ENCODE data around the gene CHPF2. TPM values are rescaled to one million over a fixed set of nuclear protein-coding genes. Genes with fewer than 3 reads are reported as not detected.

CHPF2 gene
- total RNA-seq, 4 donors from 2014 or later, result 18.5 to 32.6 (median 31.2) TPM

DNA sequence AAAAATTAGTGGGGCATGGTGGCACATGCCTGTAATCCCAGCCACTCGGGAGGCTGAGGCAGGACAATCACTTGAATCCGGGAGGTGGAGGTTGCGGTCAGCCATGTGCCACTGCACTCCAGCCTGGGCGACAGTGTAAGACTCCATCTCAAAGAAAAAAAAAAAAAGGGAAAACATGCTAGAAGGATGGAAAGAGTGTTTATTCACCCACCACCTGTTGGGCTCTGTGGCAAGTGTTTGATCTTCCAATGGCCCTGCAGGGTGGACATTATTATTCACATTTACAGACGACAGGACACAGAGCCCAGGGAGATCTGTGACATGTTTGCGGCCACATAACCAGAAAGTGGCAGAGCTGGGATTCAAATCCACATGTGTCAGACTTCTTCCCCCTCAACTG is 49.4 kb downstream of the CHPF2 start:
- Histone ChIP-seq H3K36me3 (no peaks in the 10 kb centered on the region), H3K4me1 (peaks cover 0 to 5% of the 10 kb centered on the region in 2 donors), H3K27me3 (no peaks in the 10 kb centered on the region), H3K4me3 (no peak overlapping the region), H3K9me3 (no peaks in the 10 kb centered on the region), H3K27ac (no peak overlapping the region)
- intact Hi-C loops (cut with DNase I; ENCODE audit: low total_unique reads), result no loop called here
- TF ChIP-seq POLR2A (IDR thresholded peaks at IDR 0.05), result no peak
- TF ChIP-seq, protein P1, sequence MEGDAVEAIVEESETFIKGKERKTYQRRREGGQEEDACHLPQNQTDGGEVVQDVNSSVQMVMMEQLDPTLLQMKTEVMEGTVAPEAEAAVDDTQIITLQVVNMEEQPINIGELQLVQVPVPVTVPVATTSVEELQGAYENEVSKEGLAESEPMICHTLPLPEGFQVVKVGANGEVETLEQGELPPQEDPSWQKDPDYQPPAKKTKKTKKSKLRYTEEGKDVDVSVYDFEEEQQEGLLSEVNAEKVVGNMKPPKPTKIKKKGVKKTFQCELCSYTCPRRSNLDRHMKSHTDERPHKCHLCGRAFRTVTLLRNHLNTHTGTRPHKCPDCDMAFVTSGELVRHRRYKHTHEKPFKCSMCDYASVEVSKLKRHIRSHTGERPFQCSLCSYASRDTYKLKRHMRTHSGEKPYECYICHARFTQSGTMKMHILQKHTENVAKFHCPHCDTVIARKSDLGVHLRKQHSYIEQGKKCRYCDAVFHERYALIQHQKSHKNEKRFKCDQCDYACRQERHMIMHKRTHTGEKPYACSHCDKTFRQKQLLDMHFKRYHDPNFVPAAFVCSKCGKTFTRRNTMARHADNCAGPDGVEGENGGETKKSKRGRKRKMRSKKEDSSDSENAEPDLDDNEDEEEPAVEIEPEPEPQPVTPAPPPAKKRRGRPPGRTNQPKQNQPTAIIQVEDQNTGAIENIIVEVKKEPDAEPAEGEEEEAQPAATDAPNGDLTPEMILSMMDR (IDR thresholded peaks at IDR 0.05), result no peak
- no peak for DNase-seq

DNA sequence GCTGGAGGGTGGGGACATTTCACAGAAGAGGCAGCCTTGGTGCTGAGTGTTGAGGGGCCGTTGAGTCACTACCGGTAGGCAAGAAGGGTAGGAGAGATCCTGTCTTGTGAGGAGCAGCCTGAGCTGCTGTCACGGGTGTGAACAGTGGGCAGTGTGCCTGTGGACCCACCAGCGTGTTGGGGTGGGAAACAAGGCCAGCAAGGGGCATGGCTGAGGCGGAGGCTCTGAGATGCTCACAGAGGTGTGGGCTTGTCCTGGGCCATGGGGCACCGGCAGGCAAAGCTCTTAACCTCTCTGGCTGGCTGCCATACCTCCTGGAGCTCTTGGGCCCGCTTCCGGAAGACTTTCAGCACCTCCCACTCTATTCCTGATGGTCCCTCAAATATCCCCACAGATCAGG is 49.8 kb downstream of the CHPF2 start:
- no peak for DNase-seq

DNA sequence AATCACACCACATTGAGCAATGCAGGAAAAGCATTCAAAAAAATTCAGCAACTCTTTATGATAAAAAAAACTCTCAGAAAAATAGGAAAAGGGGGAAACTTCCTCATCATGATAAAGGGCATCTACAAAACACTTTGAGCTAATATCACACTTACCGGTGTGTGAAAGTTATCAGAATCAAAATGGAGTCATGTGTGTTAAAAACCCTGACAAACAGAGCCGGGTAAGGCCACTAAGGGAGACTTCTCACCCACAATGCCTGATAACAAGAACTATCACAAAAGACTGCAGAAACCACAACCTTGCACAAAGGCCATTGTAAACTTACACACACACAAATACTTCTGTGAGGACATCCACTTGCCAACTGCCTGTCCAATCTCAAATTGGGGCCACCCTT is 51.0 kb downstream of the CHPF2 start:
- Histone ChIP-seq H3K9me3 (no peaks in the 10 kb centered on the region), H3K4me1 (no peaks in the 10 kb centered on the region), H3K27me3 (no peaks in the 10 kb centered on the region), H3K36me3 (no peaks in the 10 kb centered on the region), H3K27ac (no peak overlapping the region), H3K4me3 (no peak overlapping the region)
- DNase-seq, result no peak
- TF ChIP-seq, protein P1 (IDR thresholded peaks at IDR 0.05), result no peak
- TF ChIP-seq POLR2A (IDR thresholded peaks at IDR 0.05), result no peak
- intact Hi-C loops (cut with DNase I; ENCODE audit: low total_unique reads), result no loop called here

More for the DNA sequence above, 49.8 kb downstream of the CHPF2 start:
- Histone ChIP-seq H3K9me3 (no peaks in the 10 kb centered on the region), H3K27me3 (no peaks in the 10 kb centered on the region), H3K36me3 (no peaks in the 10 kb centered on the region), H3K4me1 (peaks cover 0 to 5% of the 10 kb centered on the region in 2 donors), H3K27ac (no peak overlapping the region), H3K4me3 (no peak overlapping the region)
- TF ChIP-seq, protein P1 (IDR thresholded peaks at IDR 0.05), result no peak
- no peak for TF ChIP-seq POLR2A (IDR thresholded peaks at IDR 0.05)
- intact Hi-C loops (cut with DNase I; ENCODE audit: low total_unique reads), result no loop called here

DNA sequence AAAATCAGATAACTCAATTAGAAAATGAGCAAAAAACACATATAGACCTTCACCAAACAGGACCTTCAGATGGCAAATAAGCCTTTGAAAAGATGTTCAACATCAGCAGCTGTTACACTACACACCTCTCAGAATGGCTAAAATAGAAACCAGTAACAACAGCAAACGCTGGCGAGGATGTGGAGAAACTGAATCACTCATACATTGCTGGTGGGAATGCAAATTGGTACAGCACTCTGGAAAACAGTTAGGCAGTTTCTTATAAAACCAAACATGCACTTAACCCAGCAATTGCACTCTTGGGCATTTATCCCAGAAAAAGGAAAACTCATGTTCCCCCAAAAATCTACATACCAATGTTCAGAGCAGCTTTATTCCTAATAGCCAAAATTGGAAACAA is 53.9 kb downstream of the CHPF2 start:
- no peak overlapping the region for H3K27ac ChIP-seq

More for the DNA sequence above, 53.9 kb downstream of the CHPF2 start:
- H3K4me3 ChIP-seq, result no peak overlapping the region
- no peak for DNase-seq
- H3K9me3 ChIP-seq, result no peaks in the 10 kb centered on the region
- no peaks in the 10 kb centered on the region for H3K36me3 ChIP-seq
- no peaks in the 10 kb centered on the region for H3K4me1 ChIP-seq
- intact Hi-C loops (cut with DNase I; ENCODE audit: low total_unique reads), result no loop called here
- H3K27me3 ChIP-seq, result no peaks in the 10 kb centered on the region
- no peak for TF ChIP-seq POLR2A (IDR thresholded peaks at IDR 0.05)
- TF ChIP-seq, protein P1 (IDR thresholded peaks at IDR 0.05), result no peak

MicroRNAs encoded within 50 kb of the gene (microRNA counts, 767-probe panel; counts per million panel counts)
- 0 counts per million in 2 donors for microRNA hsa-miR-671-3p
- 0 counts per million in 2 donors for microRNA hsa-miR-671-5p

Other genes starting within 250 kb of the CHPF2 start
- 10 to 100 TPM in 2 of 4 donors, 1 to 10 TPM in 2; 6.6 to 50.1 (median 15.8) TPM for gene NOS3, start 241.5 kb upstream of the CHPF2 start, total RNA-seq
- 1 to 10 TPM in 1 of 4 donors, under 1 TPM in 2, not detected in 1; 0.55 to 1.5 (median 0.76) TPM for gene ATG9B, start 208.0 kb upstream of the CHPF2 start, total RNA-seq
- gene ABCB8, start 204.0 kb upstream of the CHPF2 start, total RNA-seq, result 10 to 100 TPM; 18.7 to 54.3 (median 26.0) TPM
- gene ASIC3, start 184.0 kb upstream of the CHPF2 start, total RNA-seq, result 10 to 100 TPM in 1 of 4 donors, 1 to 10 TPM in 2, not detected in 1; 1.0 to 16.8 (median 1.3) TPM
- gene CDK5, start 174.6 kb upstream of the CHPF2 start, total RNA-seq, result 1 to 10 TPM in 3 of 4 donors, under 1 TPM in 1; 0.51 to 9.3 (median 2.7) TPM
- gene SLC4A2, start 172.9 kb upstream of the CHPF2 start, total RNA-seq, result 100 to 1,000 TPM in 2 of 4 donors, 10 to 100 TPM in 2; 37.4 to 177 (median 88.6) TPM
- gene FASTK, start 151.7 kb upstream of the CHPF2 start, total RNA-seq, result 10 to 100 TPM; 37.1 to 84.9 (median 52.4) TPM
- gene TMUB1, start 149.0 kb upstream of the CHPF2 start, total RNA-seq, result 10 to 100 TPM in 2 of 4 donors, 1 to 10 TPM in 2; 2.9 to 32.8 (median 8.6) TPM
- 100 to 1,000 TPM in 1 of 4 donors, 10 to 100 TPM in 3; 28.2 to 174 (median 53.2) TPM for gene AGAP3, start 146.0 kb upstream of the CHPF2 start, total RNA-seq
- gene GBX1, start 64.8 kb upstream of the CHPF2 start, total RNA-seq, result under 1 TPM in 1 of 4 donors, not detected in 3; 0.41 TPM
- gene ASB10, start 45.2 kb upstream of the CHPF2 start, total RNA-seq, result not detected
- 1 to 10 TPM in 1 of 4 donors, not detected in 3; 4.4 TPM for gene H2BK1, start 22.0 kb upstream of the CHPF2 start, total RNA-seq
- 10 to 100 TPM in 3 of 4 donors, 1 to 10 TPM in 1; 6.8 to 39.2 (median 37.7) TPM for gene ABCF2, start 5.3 kb upstream of the CHPF2 start, total RNA-seq
- 10 to 100 TPM; 21.3 to 80.7 (median 43.3) TPM for gene SMARCD3, start 16.2 kb downstream of the CHPF2 start, total RNA-seq
- gene NUB1, start 109.3 kb downstream of the CHPF2 start, total RNA-seq, result 10 to 100 TPM; 27.9 to 51.1 (median 39.1) TPM
- 100 to 1,000 TPM in 1 of 4 donors, 10 to 100 TPM in 2, 1 to 10 TPM in 1; 3.2 to 100 (median 53.4) TPM for gene WDR86, start 177.6 kb downstream of the CHPF2 start, total RNA-seq
- gene CRYGN, start 207.7 kb downstream of the CHPF2 start, total RNA-seq, result 1 to 10 TPM in 2 of 4 donors, under 1 TPM in 1, not detected in 1; 0.73 to 2.9 (median 2.4) TPM

All from uterus (tissue), 4 donors.